Smooth muscle cell (in vitro differentiated cells): Measurements from ENCODE around the gene ATP1A4. TPM values are rescaled to one million over a fixed set of nuclear protein-coding genes. Genes with fewer than 3 reads are reported as not detected.

Source experiments
- DNase-seq: peaks from one replicate; lab custom pipeline; 2025; ENCODE audit not compliant: unreplicated experiment; lab: John Stamatoyannopoulos, UW
- H2AFZ ChIP-seq: fragments of 200-600 bp; sonication (generic); 2 replicates; pipeline ENCODE4 v1.6.0; 2016; ENCODE audit warnings: antibody characterized with exemption, low read depth, mild to moderate bottlenecking
- H3F3A ChIP-seq: fragments of 200-600 bp; sonication (generic); 2 replicates; pipeline ENCODE4 v1.6.0; 2017; ENCODE audit warnings: antibody characterized with exemption, low read depth
- H3K27ac ChIP-seq: fragments of 200-600 bp; sonication (generic); 2 replicates; pipeline ENCODE4 v1.5.1; 2016; ENCODE audit warnings: low read depth, mild to moderate bottlenecking
- H3K27me3 ChIP-seq: fragments of 200-600 bp; sonication (generic); 2 replicates; pipeline ENCODE4 v1.6.1; 2016; ENCODE audit warnings: low read depth, mild to moderate bottlenecking
- H3K36me3 ChIP-seq: fragments of 200-600 bp; sonication (generic); 2 replicates; pipeline ENCODE4 v1.5.1; 2016; ENCODE audit warnings: low read depth
- H3K4me1 ChIP-seq: fragments of 200-600 bp; sonication (generic); 2 replicates; pipeline ENCODE4 v1.5.1; 2016; ENCODE audit warnings: low read depth
- H3K4me2 ChIP-seq: fragments of 200-600 bp; sonication (generic); 2 replicates; pipeline ENCODE4 v1.6.0; 2016; ENCODE audit warnings: mild to moderate bottlenecking
- H3K4me3 ChIP-seq: fragments of 200-600 bp; sonication (generic); 2 replicates; pipeline ENCODE4 v1.5.1; 2016; ENCODE audit warnings: mild to moderate bottlenecking
- H3K79me2 ChIP-seq: fragments of 200-600 bp; sonication (generic); 2 replicates; pipeline ENCODE4 v1.6.0; 2016; ENCODE audit warnings: low read depth, mild to moderate bottlenecking
- H3K9ac ChIP-seq: fragments of 200-600 bp; sonication (generic); 2 replicates; pipeline ENCODE4 v1.6.0; 2016; ENCODE audit warnings: low read depth
- H3K9me3 ChIP-seq: fragments of 200-600 bp; sonication (generic); replicated peaks from 2 replicates; pipeline ENCODE4 v1.5.1; 2016; ENCODE audit warnings: low read depth
- H4K20me1 ChIP-seq: fragments of 200-600 bp; sonication (generic); 2 replicates; pipeline ENCODE4 v1.6.0; 2016; ENCODE audit warnings: low read depth
- CTCF ChIP-seq: fragments of 200-600 bp; sonication (generic); IDR thresholded peaks from 2 replicates; pipeline ENCODE4 v1.5.1; 2017; ENCODE audit warnings: borderline replicate concordance, mild to moderate bottlenecking, antibody characterized with exemption; ENCODE audit not compliant: insufficient read depth, poor library complexity, severe bottlenecking
- WGBS: methylation state at CpG from one replicate; pipeline ENCODE4 v1.1.7; 2016; ENCODE audit warnings: low lambda C conversion rate; 5-methylcytosine and 5-hydroxymethylcytosine counted together
- polyA plus RNA-seq: library from polyadenylated mRNA; unstranded; fragments of >200 nt; fragmentation: Nextera tagmentation; extraction: Ambion mirVana; gene quantifications from 2 replicates; pipeline ENCODE4 v1.2.1, GENCODE V29; 2016
- total RNA-seq: library from RNA; depleted of rRNA; stranded (reverse); fragments of >200 nt; gene quantifications from 2 replicates; pipeline ENCODE4 v1.2.3, GENCODE V29; 2014

The ATP1A4 gene
- total and polyA plus RNA-seq, 2 experiments from 2014 or later: not detected

GRCh38 chr1:160227561-160227960, 76.2 kb downstream of the ATP1A4 start:
- Histone ChIP-seq H3K27me3 (no peaks in the 10 kb centered on the region), H2AFZ (no peak overlapping the region), H3K79me2 (no peaks in the 10 kb centered on the region), H3K4me2 (no peak overlapping the region), H3K4me3 (no peak overlapping the region), H3K36me3 (peaks cover 11% of the 10 kb centered on the region), H3K9me3 (no peaks in the 10 kb centered on the region), H3K9ac (no peak overlapping the region), H4K20me1 (peaks cover 4% of the 10 kb centered on the region), H3K27ac (no peak overlapping the region), H3F3A (peaks cover 5% of the 10 kb centered on the region), H3K4me1 (no peaks in the 10 kb centered on the region)
- WGBS: 95% methylated on average over 1 of the region's 1 CpG
- DNase-seq: no peak
- no peak for TF ChIP-seq CTCF

- Histone ChIP-seq H4K20me1 (peaks cover 13% of the 10 kb centered on the region), H3K4me3 (no peak overlapping the region), H3K9ac (no peak overlapping the region), H3K36me3 (peaks cover 11% of the 10 kb centered on the region), H3K4me2 (no peak overlapping the region), H3K79me2 (no peaks in the 10 kb centered on the region), H3K4me1 (no peaks in the 10 kb centered on the region), H3F3A (no peaks in the 10 kb centered on the region), H3K27ac (no peak overlapping the region), H3K27me3 (no peaks in the 10 kb centered on the region), H2AFZ (no peak overlapping the region), H3K9me3 (no peaks in the 10 kb centered on the region)
- no peak for DNase-seq
- no peak for TF ChIP-seq CTCF
Measured at GRCh38 chr1:160228431-160228830, 77.0 kb downstream of the ATP1A4 start.

GRCh38 chr1:160232911-160233310, 81.5 kb downstream of the ATP1A4 start:
- Histone ChIP-seq H3K9ac (no peak overlapping the region), H3K27me3 (no peaks in the 10 kb centered on the region), H4K20me1 (peaks cover 22% of the 10 kb centered on the region), H3K4me1 (no peaks in the 10 kb centered on the region), H3K36me3 (peaks cover 19% of the 10 kb centered on the region), H3K4me3 (no peak overlapping the region), H3K79me2 (no peaks in the 10 kb centered on the region), H3K9me3 (no peaks in the 10 kb centered on the region), H2AFZ (no peak overlapping the region), H3F3A (no peaks in the 10 kb centered on the region), H3K4me2 (no peak overlapping the region), H3K27ac (no peak overlapping the region)
- DNase-seq: no peak
- TF ChIP-seq CTCF: no peak

Other genes with a start within 250 kb of the ATP1A4 start
- 390 and 408 TPM in 2 replicates for gene TAGLN2, start 226.1 kb upstream of the ATP1A4 start, total RNA-seq
- 1,005 and 1,171 TPM in 2 replicates for gene TAGLN2, start 226.1 kb upstream of the ATP1A4 start, polyA plus RNA-seq
- gene IGSF9, start 206.0 kb upstream of the ATP1A4 start, total RNA-seq: 0.49 and 0.99 TPM in 2 replicates
- 2.1 and 6.6 TPM in 2 replicates for gene IGSF9, start 206.0 kb upstream of the ATP1A4 start, polyA plus RNA-seq
- gene SLAMF9, start 197.4 kb upstream of the ATP1A4 start, total RNA-seq: 1.3 TPM in 1 of 2 replicates, not detected in the other
- 1.8 and 2.1 TPM in 2 replicates for gene SLAMF9, start 197.4 kb upstream of the ATP1A4 start, polyA plus RNA-seq
- gene PIGM, start 119.6 kb upstream of the ATP1A4 start, total RNA-seq: 4.7 and 5.2 TPM in 2 replicates
- gene PIGM, start 119.6 kb upstream of the ATP1A4 start, polyA plus RNA-seq: 2.9 and 3.0 TPM in 2 replicates
- gene KCNJ10, start 81.4 kb upstream of the ATP1A4 start, total RNA-seq: not detected in 2 replicates
- not detected in 2 replicates for gene KCNJ10, start 81.4 kb upstream of the ATP1A4 start, polyA plus RNA-seq
- gene KCNJ9, start 70.1 kb upstream of the ATP1A4 start, total RNA-seq: not detected in 2 replicates
- not detected in 2 replicates for gene KCNJ9, start 70.1 kb upstream of the ATP1A4 start, polyA plus RNA-seq
- 17.3 and 20.8 TPM in 2 replicates for gene IGSF8, start 53.0 kb upstream of the ATP1A4 start, total RNA-seq
- gene IGSF8, start 53.0 kb upstream of the ATP1A4 start, polyA plus RNA-seq: 30.2 and 35.5 TPM in 2 replicates
- gene ATP1A2, start 35.8 kb upstream of the ATP1A4 start, total RNA-seq: not detected in 2 replicates
- gene ATP1A2, start 35.8 kb upstream of the ATP1A4 start, polyA plus RNA-seq: 0.07 TPM in 1 of 2 replicates, not detected in the other
- gene CASQ1, start 39.0 kb downstream of the ATP1A4 start, total RNA-seq: 0.36 TPM in 1 of 2 replicates, not detected in the other
- gene CASQ1, start 39.0 kb downstream of the ATP1A4 start, polyA plus RNA-seq: 0.48 TPM in 1 of 2 replicates, not detected in the other
- 85.0 and 115 TPM in 2 replicates for gene PEA15, start 53.8 kb downstream of the ATP1A4 start, total RNA-seq
- gene PEA15, start 53.8 kb downstream of the ATP1A4 start, polyA plus RNA-seq: 73.1 and 80.6 TPM in 2 replicates
- gene DCAF8, start 110.9 kb downstream of the ATP1A4 start, total RNA-seq: 56.7 and 63.6 TPM in 2 replicates
- 79.9 and 92.6 TPM in 2 replicates for gene DCAF8, start 110.9 kb downstream of the ATP1A4 start, polyA plus RNA-seq
- gene PEX19, start 133.5 kb downstream of the ATP1A4 start, total RNA-seq: 40.2 and 47.1 TPM in 2 replicates
- gene PEX19, start 133.5 kb downstream of the ATP1A4 start, polyA plus RNA-seq: 29.2 and 34.5 TPM in 2 replicates
- gene COPA, start 191.6 kb downstream of the ATP1A4 start, total RNA-seq: 171 and 197 TPM in 2 replicates
- 182 and 196 TPM in 2 replicates for gene COPA, start 191.6 kb downstream of the ATP1A4 start, polyA plus RNA-seq
- 67.4 and 73.4 TPM in 2 replicates for gene NCSTN, start 191.8 kb downstream of the ATP1A4 start, total RNA-seq
- 67.6 and 81.4 TPM in 2 replicates for gene NCSTN, start 191.8 kb downstream of the ATP1A4 start, polyA plus RNA-seq
- gene NHLH1, start 215.5 kb downstream of the ATP1A4 start, total RNA-seq: 0.99 TPM in 1 of 2 replicates, not detected in the other
- 0.27 and 0.46 TPM in 2 replicates for gene NHLH1, start 215.5 kb downstream of the ATP1A4 start, polyA plus RNA-seq
- 12.2 and 12.6 TPM in 2 replicates for gene VANGL2, start 249.0 kb downstream of the ATP1A4 start, total RNA-seq
- gene VANGL2, start 249.0 kb downstream of the ATP1A4 start, polyA plus RNA-seq: 7.1 and 8.3 TPM in 2 replicates